DMS153 (cell line): ENCODE results near the gene B3GALT4.
A peak's percentile ranks its signal among the peaks of the same experiment; 100 is the strongest.
"Not testable (repeated sequence)": the region's sequence is repeated elsewhere in the genome, so short reads cannot be mapped to it uniquely, and the experiment has no call there.

Source experiments
- DNase-seq: peaks from one replicate; lab custom pipeline; 2025; lab: John Stamatoyannopoulos, UW

Gene B3GALT4

GRCh38 chr6:33272275-33273128 lies 4.4 kb upstream of the B3GALT4 start:
- DNase-seq, result no peak

GRCh38 chr6:33273129-33273923 lies 3.6 kb upstream of the B3GALT4 start:
- no peak for DNase-seq

- no peak for DNase-seq
Observed at GRCh38 chr6:33273924-33274902, 2.7 kb upstream of the B3GALT4 start.

- not testable (repeated sequence) for DNase-seq
Observed at GRCh38 chr6:33275795-33276580, 935 bp upstream of the B3GALT4 start.

GRCh38 chr6:33276581-33276863 lies 401 bp upstream of the B3GALT4 start:
- no peak for DNase-seq

GRCh38 chr6:33277663-33278391 lies 904 bp downstream of the B3GALT4 start:
- DNase-seq, result no peak

GRCh38 chr6:33278392-33278741 lies 1.4 kb downstream of the B3GALT4 start:
- no peak for DNase-seq

GRCh38 chr6:33278810-33279209 lies 1.9 kb downstream of the B3GALT4 start:
- DNase-seq, result no peak

- DNase-seq, result no peak
Observed at GRCh38 chr6:33279257-33279695, 2.4 kb downstream of the B3GALT4 start.

GRCh38 chr6:33279971-33280511 lies 3.1 kb downstream of the B3GALT4 start:
- peak; percentile 65 for DNase-seq

GRCh38 chr6:33280539-33280938 lies 3.6 kb downstream of the B3GALT4 start:
- no peak for DNase-seq

GRCh38 chr6:33285214-33285613 lies 8.3 kb downstream of the B3GALT4 start:
- DNase-seq, result not testable (repeated sequence)

- no peak for DNase-seq
Observed at GRCh38 chr6:33286946-33287914, 10.3 kb downstream of the B3GALT4 start.

GRCh38 chr6:33288141-33288920 lies 11.4 kb downstream of the B3GALT4 start:
- no peak for DNase-seq

- DNase-seq, result peak; percentile 84
Observed at GRCh38 chr6:33288921-33289783, 12.2 kb downstream of the B3GALT4 start, which contains the start of the genes PFDN6 and WDR46. TSS of gene PFDN6 (plus strand) at chr6:33289601. CDS start at chr6:33289857, 256 bp downstream. TSS of gene WDR46 (minus strand) at chr6:33289239. CDS start at chr6:33289170, 69 bp downstream.

- DNase-seq, result no peak
Observed at GRCh38 chr6:33289784-33290315, 12.9 kb downstream of the B3GALT4 start.

GRCh38 chr6:33290459-33290858 lies 13.5 kb downstream of the B3GALT4 start:
- DNase-seq, result no peak
